ENCODE data around the gene ABCG8.
"Not testable (repeated sequence)": the region's sequence is repeated elsewhere in the genome, so short reads cannot be mapped to it uniquely, and the experiment has no call there.

Gene ABCG8

GRCh38 chr2:43906448-43907109 is 67.8 kb downstream of the ABCG8 start:
- Histone ChIP-seq H3K36me3 (ENCODE audit: insufficient read depth, low read length) (peaks cover 87% of the 10 kb centered on the region), H2AFZ (ENCODE audit: low read depth, low read length) (no peak overlapping the region), H3K4me1 (ENCODE audit: insufficient read depth, low read length) (no peaks in the 10 kb centered on the region), H3K79me2 (ENCODE audit: insufficient read depth, low read length) (no peaks in the 10 kb centered on the region), H3K9ac (ENCODE audit: low read depth, low read length) (no peak overlapping the region), H4K20me1 (ENCODE audit: insufficient read depth, low read length) (no peaks in the 10 kb centered on the region), H3K9me3 (ENCODE audit: insufficient read depth, low read length, severe bottlenecking) (no peaks in the 10 kb centered on the region), H3K4me3 (ENCODE audit: low read depth in 1 of 2, low read length in 2 of 2) (no peak overlapping the region), H3K4me2 (ENCODE audit: insufficient read depth, low read length) (no peak overlapping the region), H3K27ac (ENCODE audit: low read length) (no peak overlapping the region), H3K27me3 (ENCODE audit: insufficient read depth, low read length, poor library complexity) (no peaks in the 10 kb centered on the region)
- TF ChIP-seq EZH2 (IDR thresholded peaks at IDR 0.05; ENCODE audit: borderline replicate concordance, low read depth, low read length, severe bottlenecking), result no peak
- no peak for TF ChIP-seq CTCF (IDR thresholded peaks at IDR 0.05; ENCODE audit: borderline replicate concordance, extremely low read depth, low read length, poor library complexity, severe bottlenecking)
- DNase-seq, result no peak
- no peak for ATAC-seq (ENCODE audit: insufficient read depth, low read depth)

DNA sequence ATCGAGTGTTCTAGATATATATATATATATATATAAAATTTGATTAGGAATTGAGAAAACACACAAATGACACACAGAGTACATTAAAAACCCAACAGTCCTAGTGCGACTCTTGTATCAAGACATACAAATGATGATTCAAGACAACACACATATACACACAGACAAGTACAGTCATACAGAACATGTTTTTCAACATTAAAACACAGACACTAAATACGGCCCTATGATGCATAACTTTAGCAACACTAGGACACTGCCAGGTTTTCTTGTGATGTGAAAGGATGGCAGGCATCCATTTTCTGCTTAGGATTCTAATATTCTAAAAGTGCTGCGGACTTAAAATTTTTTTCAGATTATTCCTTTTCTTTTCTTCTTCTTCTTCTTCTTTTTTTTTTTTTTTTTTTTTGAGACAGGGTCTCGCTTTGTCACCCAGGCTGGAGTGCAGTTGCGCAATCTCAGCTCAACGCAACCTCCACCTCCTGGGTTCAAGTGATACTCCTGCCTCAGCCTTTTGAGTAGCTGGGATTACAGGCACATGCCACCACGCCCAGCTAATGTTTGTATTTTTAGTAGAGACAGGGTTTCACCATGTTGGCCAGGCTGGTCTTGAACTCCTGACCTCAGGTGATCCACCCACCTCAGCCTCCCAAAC is 72.5 kb downstream of the ABCG8 start:
- not testable (repeated sequence) for H3K27me3 ChIP-seq (ENCODE audit: insufficient read depth, low read length, poor library complexity); H4K20me1 ChIP-seq (ENCODE audit: insufficient read depth, low read length); H3K9ac ChIP-seq (ENCODE audit: low read depth, low read length); H3K4me1 ChIP-seq (ENCODE audit: insufficient read depth, low read length); ATAC-seq (ENCODE audit: insufficient read depth, low read depth); H3K4me3 ChIP-seq (ENCODE audit: low read depth in 1 of 2, low read length in 2 of 2); H3K27ac ChIP-seq (ENCODE audit: low read length); H3K79me2 ChIP-seq (ENCODE audit: insufficient read depth, low read length); DNase-seq; H3K9me3 ChIP-seq (ENCODE audit: insufficient read depth, low read length, severe bottlenecking); H2AFZ ChIP-seq (ENCODE audit: low read depth, low read length); H3K4me2 ChIP-seq (ENCODE audit: insufficient read depth, low read length)
- peaks cover 85% of the 10 kb centered on the region for H3K36me3 ChIP-seq (ENCODE audit: insufficient read depth, low read length)

GRCh38 chr2:43924463-43924862 is 85.7 kb downstream of the ABCG8 start:
- ATAC-seq (ENCODE audit: insufficient read depth, low read depth), result no peak

More at GRCh38 chr2:43924463-43924862, 85.7 kb downstream of the ABCG8 start:
- Histone ChIP-seq H3K27me3 (ENCODE audit: insufficient read depth, low read length, poor library complexity) (no peaks in the 10 kb centered on the region), H3K79me2 (ENCODE audit: insufficient read depth, low read length) (no peaks in the 10 kb centered on the region), H3K9ac (ENCODE audit: low read depth, low read length) (no peak overlapping the region), H3K4me1 (ENCODE audit: insufficient read depth, low read length) (no peaks in the 10 kb centered on the region), H3K4me3 (ENCODE audit: low read depth in 1 of 2, low read length in 2 of 2) (no peak overlapping the region), H3K27ac (ENCODE audit: low read length) (no peak overlapping the region), H3K4me2 (ENCODE audit: insufficient read depth, low read length) (no peak overlapping the region), H2AFZ (ENCODE audit: low read depth, low read length) (no peak overlapping the region), H4K20me1 (ENCODE audit: insufficient read depth, low read length) (no peaks in the 10 kb centered on the region), H3K36me3 (ENCODE audit: insufficient read depth, low read length) (peaks cover 89% of the 10 kb centered on the region), H3K9me3 (ENCODE audit: insufficient read depth, low read length, severe bottlenecking) (no peaks in the 10 kb centered on the region)
- TF ChIP-seq EZH2 (IDR thresholded peaks at IDR 0.05; ENCODE audit: borderline replicate concordance, low read depth, low read length, severe bottlenecking) (no peak), CTCF (IDR thresholded peaks at IDR 0.05; ENCODE audit: borderline replicate concordance, extremely low read depth, low read length, poor library complexity, severe bottlenecking) (no peak)
- DNase-seq, result no peak

Data from DND-41 (cell line).